HCT116 (cell line): ENCODE results near the gene IFNLR1. TPM values are rescaled to one million over a fixed set of nuclear protein-coding genes. Genes with fewer than 3 reads are reported as not detected.

Source experiments
- ATAC-seq: fragments of 200-7000 bp; cut with Tn5 transposase; 2 replicates; pipeline ENCODE4 v1.9.1; 2020; ENCODE audit warnings: mild to moderate bottlenecking, moderate library complexity
- BruUV-seq: library from RNA; stranded (reverse); fragments of 400-500 nt; replicated peaks from 2 replicates; lab custom pipeline; 2021; lab: Mats Ljungman, UMichigan
- CTCF ChIA-PET: fragments of 300-600 bp; sonication (Branson Sonifier 250); formaldehyde crosslinking; loops from one replicate; lab custom pipeline; 2021; ENCODE audit warnings: antibody characterized with exemption; lab: Charles Lee
- POLR2A ChIA-PET: fragments of 300-600, 350-600 bp; sonication (Branson Sonifier 250); formaldehyde crosslinking; loops from one replicate; lab custom pipeline; 2021; ENCODE audit warnings: antibody characterized with exemption; lab: Charles Lee
- RAD21 ChIA-PET, 2 experiments: fragments of 300-600 bp; sonication (Branson Sonifier 250); formaldehyde crosslinking; loops; one replicate each; lab custom pipeline; 2023; ENCODE audit warnings: low total read pairs in 2 of 2; ENCODE audit not compliant: uncharacterized antibody in 2 of 2, unreplicated experiment in 2 of 2, low non-redundant PET in 1 of 2; lab: Charles Lee
- DNase-seq: peaks from one replicate; pipeline ENCODE4 v3.0.0-alpha.2; 2010; ENCODE audit warnings: low read depth, low spot score
- H2AFZ ChIP-seq: fragments of 200-600 bp; shearing (Covaris generic), sonication (generic); 2 replicates; pipeline ENCODE4 v1.6.1; 2017; ENCODE audit warnings: low read depth, mixed run types, mixed read lengths, antibody characterized with exemption, low read length; ENCODE audit not compliant: poor library complexity, severe bottlenecking
- H3K27ac ChIP-seq: 2 replicates; pipeline ENCODE4 v1.5.1; 2012; ENCODE audit warnings: low read depth, low read length
- H3K27me3 ChIP-seq: fragments of 200-600 bp; sonication (generic); 2 replicates; pipeline ENCODE4 v1.6.1; 2016; ENCODE audit warnings: mixed run types, low read length, mixed read lengths; ENCODE audit not compliant: insufficient read depth
- H3K36me3 ChIP-seq, 2 experiments: fragments of 200-500 bp in 1 of 2; fragments of 200-600 bp in 1 of 2; sonication (Bioruptor generic) in 1 of 2; sonication (generic) in 1 of 2; 2 replicates each; pipeline versions ENCODE4 v1.5.1 to v1.6.1; 2014 to 2016; ENCODE audit warnings: low read length in 2 of 2, inconsistent platforms in 1 of 2, mixed read lengths in 1 of 2, mixed run types in 1 of 2; ENCODE audit not compliant: insufficient read depth in 2 of 2, control insufficient read depth in 1 of 2
- H3K4me1 ChIP-seq, 2 experiments: fragments of 200-600 bp in 1 of 2; sonication (generic) in 1 of 2; 2 replicates each; pipeline versions ENCODE4 v1.5.1 to v1.6.1; 2012 to 2017; ENCODE audit warnings: low read length in 2 of 2, inconsistent platforms in 1 of 2, mild to moderate bottlenecking in 1 of 2, mixed read lengths in 1 of 2, mixed run types in 1 of 2, moderate library complexity in 1 of 2; ENCODE audit not compliant: insufficient read depth in 2 of 2, control insufficient read depth in 1 of 2
- H3K4me2 ChIP-seq: fragments of 200-600 bp; sonication (generic); 2 replicates; pipeline ENCODE4 v1.6.1; 2017; ENCODE audit warnings: mixed run types, low read length, mixed read lengths
- H3K4me3 ChIP-seq, 2 experiments: fragments of 200-600 bp in 1 of 2; sonication (generic) in 1 of 2; replicated peaks in 1 of 2; 2 replicates each; pipeline ENCODE4 v1.5.1; 2011 to 2016; ENCODE audit warnings: low read length in 2 of 2, control low read depth in 1 of 2, low read depth in 1 of 2, mild to moderate bottlenecking in 1 of 2, mixed read lengths in 1 of 2, mixed run types in 1 of 2
- H3K79me2 ChIP-seq: fragments of 200-600 bp; sonication (generic); 2 replicates; pipeline ENCODE4 v1.6.1; 2017; ENCODE audit warnings: mild to moderate bottlenecking, mixed run types, low read length, moderate library complexity, mixed read lengths; ENCODE audit not compliant: insufficient read depth
- H3K9ac ChIP-seq: fragments of 200-600 bp; sonication (generic); 2 replicates; pipeline ENCODE4 v1.6.1; 2016; ENCODE audit warnings: low read length, mixed read lengths
- H3K9me2 ChIP-seq: fragments of 200-600 bp; sonication (generic), shearing (Covaris generic); 2 replicates; pipeline ENCODE4 v1.6.1; 2017; ENCODE audit warnings: mixed run types, mild to moderate bottlenecking, moderate library complexity; ENCODE audit not compliant: insufficient read depth
- H3K9me3 ChIP-seq, 2 experiments: fragments of 200-500 bp in 1 of 2; fragments of 200-600 bp in 1 of 2; sonication (Bioruptor generic) in 1 of 2; sonication (generic) in 1 of 2; 2 replicates each; pipeline ENCODE4 v1.6.1; 2014 to 2017; ENCODE audit warnings: low read length in 2 of 2, mixed read lengths in 2 of 2, inconsistent platforms in 1 of 2, low read depth in 1 of 2, mild to moderate bottlenecking in 1 of 2, mixed run types in 1 of 2, moderate library complexity in 1 of 2; ENCODE audit not compliant: control insufficient read depth in 1 of 2, insufficient read depth in 1 of 2
- H4K20me1 ChIP-seq: fragments of 200-600 bp; sonication (generic), shearing (Covaris generic); 2 replicates; pipeline ENCODE4 v1.6.1; 2017; ENCODE audit warnings: mixed run types, mild to moderate bottlenecking, moderate library complexity; ENCODE audit not compliant: insufficient read depth
- CBX3 ChIP-seq: IDR thresholded peaks from 2 replicates; pipeline ENCODE4 v1.6.1; 2012; ENCODE audit warnings: low read depth
- CEBPB ChIP-seq: IDR thresholded peaks from 2 replicates; pipeline ENCODE4 v1.6.1; 2012; ENCODE audit warnings: low read depth
- CTCF ChIP-seq, 3 experiments: fragments of 200-600 bp in 1 of 3; sonication (generic) in 1 of 3; IDR thresholded peaks in 2 of 3; conservative IDR thresholded peaks in 1 of 3; 2 replicates each; pipeline ENCODE4 v1.5.1; 2012 to 2017; ENCODE audit warnings: low read depth in 2 of 3, low read length in 2 of 3, antibody characterized with exemption in 1 of 3, borderline replicate concordance in 1 of 3, control low read depth in 1 of 3, mild to moderate bottlenecking in 1 of 3, mixed read lengths in 1 of 3, mixed run types in 1 of 3, moderate library complexity in 1 of 3; ENCODE audit not compliant: insufficient read depth in 1 of 3
- EGR1 ChIP-seq: IDR thresholded peaks from 2 replicates; pipeline ENCODE4 v1.6.1; 2012; ENCODE audit warnings: low read depth
- EZH2 ChIP-seq: fragments of 200-600 bp; sonication (generic); IDR thresholded peaks from 2 replicates; pipeline ENCODE4 v1.6.1; 2017; ENCODE audit warnings: antibody characterized with exemption, mixed run types
- EZH2phosphoT487 ChIP-seq: fragments of 200-600 bp; IDR thresholded peaks from 2 replicates; pipeline ENCODE4 v1.6.1; 2018; ENCODE audit warnings: antibody characterized with exemption, borderline replicate concordance
- JUND ChIP-seq: IDR thresholded peaks from 2 replicates; pipeline ENCODE4 v1.6.1; 2012
- MAX ChIP-seq: IDR thresholded peaks from 2 replicates; pipeline ENCODE4 v1.6.1; 2012
- POLR2A ChIP-seq: IDR thresholded peaks from 2 replicates; pipeline ENCODE4 v1.7.0; 2011; ENCODE audit warnings: borderline replicate concordance; ENCODE audit not compliant: insufficient read depth, insufficient read length; ENCODE audit errors: extremely low read depth
- POLR2AphosphoS5 ChIP-seq: IDR thresholded peaks from 2 replicates; pipeline ENCODE4 v1.6.1; 2011; ENCODE audit warnings: mild to moderate bottlenecking, low read depth, low read length, moderate library complexity
- RAD21 ChIP-seq: IDR thresholded peaks from 2 replicates; pipeline ENCODE4 v1.6.1; 2012; ENCODE audit warnings: low read depth, mild to moderate bottlenecking
- REST ChIP-seq: IDR thresholded peaks from 2 replicates; pipeline ENCODE4 v1.6.1; 2012; ENCODE audit warnings: low read depth
- SIN3A ChIP-seq: IDR thresholded peaks from 2 replicates; pipeline ENCODE4 v1.6.1; 2012; ENCODE audit warnings: low read depth
- TCF7L2 ChIP-seq: IDR thresholded peaks from 2 replicates; pipeline ENCODE4 v1.7.0; 2011; ENCODE audit warnings: borderline replicate concordance, inconsistent platforms; ENCODE audit not compliant: insufficient read depth, insufficient read length; ENCODE audit errors: extremely low read depth
- ZBTB33 ChIP-seq: IDR thresholded peaks from 2 replicates; pipeline ENCODE4 v1.6.1; 2011; ENCODE audit warnings: mild to moderate bottlenecking, low read length, moderate library complexity; ENCODE audit not compliant: insufficient replicate concordance; ENCODE audit errors: extremely low read depth
- ZFX ChIP-seq: fragments of 450-650 bp; IDR thresholded peaks from 2 replicates; pipeline ENCODE4 v1.6.1; 2017
- ZNF274 ChIP-seq: fragments of 200-500 bp; sonication (Bioruptor generic); IDR thresholded peaks from 2 replicates; pipeline ENCODE4 v1.6.1; 2014; ENCODE audit warnings: mild to moderate bottlenecking, low read depth, low read length, inconsistent platforms
- intact Hi-C: fragments of 100-400 bp; cut with micrococcal nuclease; formaldehyde crosslinking; loops from 2 replicates; pipeline ENCODE4 v1.10.0; 2022
- total RNA-seq: library from RNA; stranded (reverse); gene quantifications from one replicate; pipeline ENCODE4 v1.2.1, GENCODE V29; 2021; ENCODE audit not compliant: unreplicated experiment
- TF ChIP-seq, protein P1 (sequence below): IDR thresholded peaks from 2 replicates; pipeline ENCODE4 v1.6.1; 2012

The IFNLR1 gene
- total RNA-seq, 1 experiment from 2014 or later, result 7.6 TPM

DNA sequence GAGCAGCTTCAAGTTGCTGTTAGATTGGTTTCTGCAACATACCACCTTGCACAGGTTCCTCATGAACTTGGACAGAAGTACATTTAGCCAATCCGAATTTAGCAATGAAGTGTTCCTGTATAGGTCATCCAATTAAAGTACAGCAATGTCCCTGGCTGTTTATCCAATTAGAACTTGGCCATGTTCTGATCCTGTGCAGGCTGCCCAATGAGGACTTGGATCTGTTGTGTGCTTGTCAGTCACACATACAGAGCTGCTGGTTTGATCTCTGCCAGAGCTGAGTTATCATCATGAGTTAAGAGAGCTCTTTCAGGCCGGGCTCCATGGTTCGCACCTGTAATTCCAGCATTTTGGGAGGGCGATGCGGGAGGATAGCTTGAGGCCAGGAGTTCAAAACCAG lies 22.0 kb upstream of the IFNLR1 start (continued):
- TF ChIP-seq ZBTB33, result no peak
- TF ChIP-seq EGR1, result no peak
- TF ChIP-seq ZFX, result no peak
- TF ChIP-seq POLR2A, result no peak
- TF ChIP-seq SIN3A, result no peak

DNA sequence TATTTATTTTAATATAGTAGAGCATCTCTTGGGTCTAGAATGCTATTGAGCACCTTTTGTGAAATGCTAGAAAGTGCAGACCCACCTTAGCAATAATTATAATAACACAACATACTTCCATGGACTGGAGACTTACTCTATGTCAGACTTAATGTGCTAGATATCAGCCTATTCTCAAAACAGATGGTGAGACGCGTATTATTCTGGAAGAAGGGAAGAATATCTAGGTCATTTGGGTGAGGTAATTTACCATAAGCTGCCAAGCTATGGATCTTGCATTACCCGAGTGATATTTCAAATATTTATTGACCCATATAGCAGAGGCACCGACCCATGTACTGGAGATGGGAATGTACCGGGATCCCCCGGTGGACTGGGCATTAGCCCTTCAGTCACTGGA lies 20.6 kb upstream of the IFNLR1 start:
- H3K4me1 ChIP-seq, result peaks cover 7 to 20% of the 10 kb centered on the region in 2 experiments
- intact Hi-C loops, result no loop called here
- H2AFZ ChIP-seq, result no peak overlapping the region
- H3K4me3 ChIP-seq, result no peak overlapping the region
- H3K27ac ChIP-seq, result no peak overlapping the region
- ChIA-PET RAD21 (no interaction called here), CTCF (interaction anchor here (1.3 to 2.5 kb wide), 2 partner anchors 9 to 184 kb away, joined by 3 to 9 read pairs; no protein-coding TSS in a partner anchor), POLR2A (no interaction called here)
- H3K9me2 ChIP-seq, result no peaks in the 10 kb centered on the region
- ATAC-seq, result no peak
- H4K20me1 ChIP-seq, result no peaks in the 10 kb centered on the region
- H3K9ac ChIP-seq, result no peak overlapping the region
- H3K9me3 ChIP-seq, result peaks cover 0 to 5% of the 10 kb centered on the region in 2 experiments; a peak in 1 of 4 replicates
- no peaks in the 10 kb centered on the region for H3K79me2 ChIP-seq
- DNase-seq, result no peak
- TF ChIP-seq REST (no peak), TCF7L2 (no peak), SIN3A (no peak), MAX (no peak), JUND (no peak), EZH2phosphoT487 (no peak), CBX3 (no peak), POLR2AphosphoS5 (no peak), RAD21 (no peak), CTCF (IDR thresholded peaks at IDR 0.05 in 2 of 3, conservative IDR thresholded peaks at IDR 0.05 in 1 of 3; ENCODE audit: borderline replicate concordance in 1 of 3, insufficient read depth in 1 of 3, low read depth in 2 of 3, low read length in 2 of 3) (no peak), ZNF274 (no peak), CEBPB (no peak), EZH2 (no peak)
- TF ChIP-seq, protein P1, sequence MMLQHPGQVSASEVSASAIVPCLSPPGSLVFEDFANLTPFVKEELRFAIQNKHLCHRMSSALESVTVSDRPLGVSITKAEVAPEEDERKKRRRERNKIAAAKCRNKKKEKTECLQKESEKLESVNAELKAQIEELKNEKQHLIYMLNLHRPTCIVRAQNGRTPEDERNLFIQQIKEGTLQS, result no peak
- TF ChIP-seq, all 23 proteins: peak for 0
- no TSS peak for BruUV-seq
- no peaks in the 10 kb centered on the region for H3K27me3 ChIP-seq
- H3K36me3 ChIP-seq, result no peaks in the 10 kb centered on the region
- no peak overlapping the region for H3K4me2 ChIP-seq
